Neural progenitor cell (in vitro differentiated cells): ENCODE results near the gene TPCN1.

Experiments used
- EZH2 ChIP-seq: fragments of 200-600 bp; sonication (generic); IDR thresholded peaks from 2 replicates; pipeline ENCODE4 v1.6.1; 2017; ENCODE audit warnings: antibody characterized with exemption, mild to moderate bottlenecking, moderate library complexity
- TF ChIP-seq, protein P1 (sequence below): fragments of 200-600 bp; sonication (generic); IDR thresholded peaks from 2 replicates; pipeline ENCODE4 v1.5.1; 2017; ENCODE audit warnings: antibody characterized with exemption, mild to moderate bottlenecking

DNA sequence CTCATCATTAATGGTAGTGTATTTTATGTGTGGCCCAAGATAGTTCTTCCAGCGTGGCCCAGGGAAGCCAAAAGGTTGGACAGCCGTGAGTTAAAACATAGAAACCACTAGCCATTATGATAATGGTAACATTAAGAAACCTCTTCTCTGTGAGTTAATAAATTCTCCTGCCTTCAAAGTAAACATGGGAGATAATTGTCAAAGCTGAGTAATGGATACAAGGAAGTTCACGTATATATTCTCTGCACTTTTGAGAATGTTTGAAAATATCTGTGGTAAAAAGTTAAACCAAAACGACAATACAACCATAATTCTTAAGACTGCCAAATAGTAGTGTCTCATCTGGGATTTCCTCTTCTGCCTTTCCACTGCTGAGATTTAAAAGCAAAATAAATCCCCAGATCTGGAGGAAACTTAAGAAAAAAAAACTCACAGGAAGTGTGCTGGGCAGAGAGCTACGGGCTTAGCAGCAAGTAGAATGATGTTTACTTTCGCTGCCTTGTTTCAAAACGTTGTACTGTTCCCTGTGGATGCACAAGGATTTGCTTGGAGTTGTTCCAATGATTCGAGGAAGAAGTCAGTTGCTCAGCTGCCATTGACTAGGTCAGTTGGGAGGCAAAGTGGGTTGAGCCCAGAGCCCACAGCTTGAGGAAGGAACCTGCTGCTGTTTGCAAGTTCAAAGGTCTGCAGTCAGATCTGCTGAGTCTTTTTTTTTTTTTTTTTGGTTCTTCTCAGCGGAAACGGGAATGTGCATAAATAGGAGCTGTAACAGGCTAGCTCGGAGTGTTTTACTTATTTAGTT is 1.7 kb downstream of the TPCN1 start:
- TF ChIP-seq, protein P1, sequence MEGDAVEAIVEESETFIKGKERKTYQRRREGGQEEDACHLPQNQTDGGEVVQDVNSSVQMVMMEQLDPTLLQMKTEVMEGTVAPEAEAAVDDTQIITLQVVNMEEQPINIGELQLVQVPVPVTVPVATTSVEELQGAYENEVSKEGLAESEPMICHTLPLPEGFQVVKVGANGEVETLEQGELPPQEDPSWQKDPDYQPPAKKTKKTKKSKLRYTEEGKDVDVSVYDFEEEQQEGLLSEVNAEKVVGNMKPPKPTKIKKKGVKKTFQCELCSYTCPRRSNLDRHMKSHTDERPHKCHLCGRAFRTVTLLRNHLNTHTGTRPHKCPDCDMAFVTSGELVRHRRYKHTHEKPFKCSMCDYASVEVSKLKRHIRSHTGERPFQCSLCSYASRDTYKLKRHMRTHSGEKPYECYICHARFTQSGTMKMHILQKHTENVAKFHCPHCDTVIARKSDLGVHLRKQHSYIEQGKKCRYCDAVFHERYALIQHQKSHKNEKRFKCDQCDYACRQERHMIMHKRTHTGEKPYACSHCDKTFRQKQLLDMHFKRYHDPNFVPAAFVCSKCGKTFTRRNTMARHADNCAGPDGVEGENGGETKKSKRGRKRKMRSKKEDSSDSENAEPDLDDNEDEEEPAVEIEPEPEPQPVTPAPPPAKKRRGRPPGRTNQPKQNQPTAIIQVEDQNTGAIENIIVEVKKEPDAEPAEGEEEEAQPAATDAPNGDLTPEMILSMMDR = no peak
- no peak for TF ChIP-seq EZH2
